Activated T-helper 2 cell treated with anti-CD3 and anti-CD28 coated beads, Interferon-gamma antibody, Interleukin-2, Interleukin-4, amounts not matched to agents 10 μg/mL and 5 μg/mL and 100 μg/mL, durations not matched to agents 14 hours and 24 hours and 36 hours (primary cell): Measurements from ENCODE around the gene CCDC178. TPM values are rescaled to one million over a fixed set of nuclear protein-coding genes. Genes with fewer than 3 reads are reported as not detected.
"Not testable (repeated sequence)": the region's sequence is repeated elsewhere in the genome, so short reads cannot be mapped to it uniquely, and the experiment has no call there.

Experiments
- DNase-seq: peaks from one replicate; pipeline ENCODE4 v3.0.0; 2021; ENCODE audit warnings: low spot score
- H3K27ac Mint-ChIP-seq: one replicate; pipeline ENCODE4 v1.8.0; 2021; ENCODE audit warnings: mixed read lengths
- H3K27me3 Mint-ChIP-seq: one replicate; pipeline ENCODE4 v1.8.0; 2021; ENCODE audit warnings: low read depth, mixed read lengths
- H3K36me3 Mint-ChIP-seq: one replicate; pipeline ENCODE4 v1.8.0; 2021; ENCODE audit warnings: low read depth, mixed read lengths
- H3K4me1 Mint-ChIP-seq: one replicate; pipeline ENCODE4 v1.8.0; 2021; ENCODE audit warnings: low read depth, mixed read lengths
- H3K4me3 Mint-ChIP-seq: one replicate; pipeline ENCODE4 v1.8.0; 2021; ENCODE audit warnings: low read depth, mild to moderate bottlenecking, moderate library complexity, mixed read lengths
- H3K9me3 Mint-ChIP-seq: one replicate; pipeline ENCODE4 v1.8.0; 2021; ENCODE audit warnings: mixed read lengths
- intact Hi-C: fragments of 100-400 bp; cut with micrococcal nuclease; formaldehyde crosslinking; loops from one replicate; pipeline ENCODE4 v1.15.1; 2023
- total RNA-seq: library from RNA; stranded (reverse); gene quantifications from 2 replicates; pipeline ENCODE4 v1.2.3, GENCODE V29; 2022

Gene CCDC178
- total RNA-seq, 1 donor from 2014 or later, result not detected

GRCh38 chr18:33427549-33427948 is 13.0 kb downstream of the CCDC178 start:
- no peak overlapping the region for H3K4me3 Mint-ChIP-seq
- DNase-seq, result no peak
- H3K9me3 Mint-ChIP-seq, result peaks cover 7% of the 10 kb centered on the region
- H3K27ac Mint-ChIP-seq, result no peak overlapping the region
- no peaks in the 10 kb centered on the region for H3K27me3 Mint-ChIP-seq
- no peaks in the 10 kb centered on the region for H3K4me1 Mint-ChIP-seq
- H3K36me3 Mint-ChIP-seq, result no peaks in the 10 kb centered on the region
- intact Hi-C loops, result no loop called here

DNA sequence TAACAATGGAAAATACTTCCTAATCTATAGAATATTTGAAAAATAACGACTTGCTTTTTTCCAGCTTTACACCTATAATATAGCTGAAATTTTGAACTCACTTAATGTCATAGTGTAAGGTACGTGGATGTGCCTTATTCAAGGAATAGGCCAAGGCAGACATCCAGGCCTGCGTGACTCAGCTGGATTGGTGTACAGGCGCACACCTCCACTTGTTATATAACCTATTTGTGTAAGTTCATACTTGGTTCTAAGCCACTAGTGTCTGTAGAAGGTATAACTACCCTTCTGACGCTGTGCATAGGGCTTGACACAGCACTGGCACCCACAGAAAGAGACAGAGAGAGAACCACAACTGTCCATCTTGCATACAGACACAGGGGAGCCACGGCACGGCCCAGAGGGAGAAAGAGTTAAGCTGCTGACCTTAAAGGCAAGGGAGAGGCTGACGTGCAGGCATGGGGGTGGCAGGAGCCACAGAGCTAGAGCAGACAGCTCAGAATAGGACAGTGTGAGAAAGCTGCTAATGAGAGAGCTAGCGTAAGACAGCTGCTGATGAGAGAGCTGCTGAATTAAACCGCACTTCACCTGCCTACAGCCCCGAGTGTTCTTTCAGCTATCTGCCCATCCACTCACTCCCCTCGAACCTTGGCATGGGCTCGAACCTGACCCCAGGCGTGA is 16.1 kb downstream of the CCDC178 start:
- Mint-ChIP-seq H3K4me3 (no peak overlapping the region), H3K27ac (no peak overlapping the region), H3K36me3 (no peaks in the 10 kb centered on the region), H3K4me1 (no peaks in the 10 kb centered on the region), H3K27me3 (no peaks in the 10 kb centered on the region), H3K9me3 (peaks cover 7% of the 10 kb centered on the region)
- no peak for DNase-seq
- intact Hi-C loops, result no loop called here

DNA sequence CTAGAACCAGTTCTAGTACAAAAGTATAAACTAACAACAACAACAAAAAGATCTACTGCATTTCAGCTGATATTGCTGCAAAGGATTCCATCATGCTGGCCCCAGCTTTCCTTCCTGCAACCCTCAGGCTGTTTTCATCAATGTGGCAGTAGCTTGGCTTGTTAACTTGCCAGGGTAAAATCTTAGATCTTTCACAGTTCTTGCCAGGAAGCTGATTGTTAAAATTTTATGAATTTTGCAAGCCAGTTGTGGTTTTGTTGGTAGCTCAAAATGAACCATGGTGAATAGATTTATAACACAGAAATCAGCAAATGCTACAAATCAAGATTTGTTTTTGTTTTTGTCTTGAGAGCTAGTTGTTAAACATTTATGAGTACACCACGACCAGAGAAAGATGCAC is 19.3 kb downstream of the CCDC178 start:
- peaks cover 14% of the 10 kb centered on the region for H3K9me3 Mint-ChIP-seq
- intact Hi-C loops, result no loop called here
- no peaks in the 10 kb centered on the region for H3K36me3 Mint-ChIP-seq
- no peak overlapping the region for H3K4me3 Mint-ChIP-seq
- no peak overlapping the region for H3K27ac Mint-ChIP-seq
- no peak for DNase-seq
- H3K27me3 Mint-ChIP-seq, result no peaks in the 10 kb centered on the region
- no peaks in the 10 kb centered on the region for H3K4me1 Mint-ChIP-seq

- H3K27ac Mint-ChIP-seq, result no peak overlapping the region
- no peaks in the 10 kb centered on the region for H3K4me1 Mint-ChIP-seq
- peaks cover 7% of the 10 kb centered on the region for H3K9me3 Mint-ChIP-seq
- intact Hi-C loops, result no loop called here
- no peaks in the 10 kb centered on the region for H3K36me3 Mint-ChIP-seq
- no peak for DNase-seq
- no peaks in the 10 kb centered on the region for H3K27me3 Mint-ChIP-seq
- H3K4me3 Mint-ChIP-seq, result no peak overlapping the region
Observed at GRCh38 chr18:33404244-33404873, 36.2 kb downstream of the CCDC178 start.

GRCh38 chr18:33398939-33399338 is 41.6 kb downstream of the CCDC178 start:
- H3K9me3 Mint-ChIP-seq, H3K4me1 Mint-ChIP-seq, H3K36me3 Mint-ChIP-seq, intact Hi-C loops, H3K27me3 Mint-ChIP-seq, DNase-seq, H3K4me3 Mint-ChIP-seq, H3K27ac Mint-ChIP-seq: not testable (repeated sequence)

DNA sequence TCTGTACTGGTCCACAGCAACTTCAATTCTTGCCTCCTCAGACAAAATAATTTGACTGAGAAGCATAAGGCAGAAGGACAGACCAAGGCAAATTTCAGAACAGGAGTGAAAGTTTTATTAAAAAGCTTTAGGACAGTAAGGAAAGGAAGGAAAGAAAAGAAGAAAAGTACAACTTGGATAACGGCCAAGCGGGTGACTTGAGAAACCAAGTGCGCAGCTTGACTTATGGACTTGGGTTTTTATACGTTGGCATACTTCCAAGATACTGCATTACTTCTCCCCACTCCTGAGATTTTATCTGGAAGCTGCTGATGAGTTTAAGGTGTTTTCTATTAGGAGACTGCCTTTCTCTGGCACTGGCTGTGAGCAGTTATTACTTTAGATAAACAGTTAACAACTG is 64.7 kb downstream of the CCDC178 start:
- peaks cover 28% of the 10 kb centered on the region for H3K9me3 Mint-ChIP-seq
- H3K36me3 Mint-ChIP-seq, result no peaks in the 10 kb centered on the region
- H3K4me1 Mint-ChIP-seq, result no peaks in the 10 kb centered on the region
- no peaks in the 10 kb centered on the region for H3K27me3 Mint-ChIP-seq
- intact Hi-C loops, result no loop called here
- H3K4me3 Mint-ChIP-seq, result no peak overlapping the region
- DNase-seq, result no peak
- H3K27ac Mint-ChIP-seq, result no peak overlapping the region

DNA sequence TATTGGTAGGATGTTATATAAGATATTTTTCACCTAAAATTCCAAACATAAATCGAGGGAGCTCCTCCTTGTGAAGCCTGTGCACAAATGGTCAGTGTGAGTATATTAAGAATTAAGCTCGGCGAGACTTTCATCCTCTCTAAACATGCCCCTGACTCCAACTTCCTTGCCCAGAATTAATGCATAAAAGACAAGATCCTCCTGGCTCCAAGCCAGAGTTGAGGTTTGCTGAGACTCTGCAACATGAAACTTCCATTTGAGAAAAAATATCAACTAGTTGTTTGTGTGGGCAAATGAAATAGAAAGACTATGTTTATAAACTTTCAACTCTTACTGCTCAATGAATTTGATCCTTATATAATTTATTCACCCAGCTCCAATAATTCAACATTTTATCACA is 68.1 kb downstream of the CCDC178 start:
- Mint-ChIP-seq H3K4me1 (no peaks in the 10 kb centered on the region), H3K36me3 (no peaks in the 10 kb centered on the region), H3K4me3 (no peak overlapping the region), H3K27ac (no peak overlapping the region), H3K9me3 (peaks cover 15% of the 10 kb centered on the region), H3K27me3 (no peaks in the 10 kb centered on the region)
- intact Hi-C loops, result no loop called here
- DNase-seq, result no peak

GRCh38 chr18:33369711-33370449 is 70.6 kb downstream of the CCDC178 start:
- Mint-ChIP-seq H3K27me3 (no peaks in the 10 kb centered on the region), H3K36me3 (no peaks in the 10 kb centered on the region), H3K27ac (no peak overlapping the region), H3K9me3 (peaks cover 8% of the 10 kb centered on the region), H3K4me1 (no peaks in the 10 kb centered on the region), H3K4me3 (no peak overlapping the region)
- DNase-seq, result no peak
- intact Hi-C loops, result no loop called here

DNA sequence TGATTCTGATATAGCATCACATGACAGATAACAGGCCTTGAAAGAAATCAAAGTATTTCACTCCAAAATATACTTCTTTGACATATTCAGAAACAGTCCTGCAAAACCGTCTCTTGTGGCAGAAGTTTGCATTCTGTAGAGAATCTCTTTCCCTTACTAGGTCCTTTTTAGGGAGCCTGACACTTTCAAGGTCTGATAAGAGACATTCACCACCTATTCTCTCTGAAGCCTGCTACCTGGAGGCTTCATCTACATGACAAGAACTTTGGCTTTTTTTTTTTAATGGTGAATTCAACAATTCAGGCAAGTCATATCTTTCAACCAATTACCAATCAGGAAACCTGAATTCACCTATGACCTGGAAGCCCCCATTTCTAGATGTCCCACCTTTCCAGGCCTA is 83.8 kb downstream of the CCDC178 start:
- DNase-seq, result no peak
- Mint-ChIP-seq H3K27me3 (no peaks in the 10 kb centered on the region), H3K9me3 (peaks cover 43% of the 10 kb centered on the region), H3K36me3 (no peaks in the 10 kb centered on the region), H3K4me1 (no peaks in the 10 kb centered on the region), H3K4me3 (no peak overlapping the region), H3K27ac (no peak overlapping the region)
- intact Hi-C loops, result no loop called here

DNA sequence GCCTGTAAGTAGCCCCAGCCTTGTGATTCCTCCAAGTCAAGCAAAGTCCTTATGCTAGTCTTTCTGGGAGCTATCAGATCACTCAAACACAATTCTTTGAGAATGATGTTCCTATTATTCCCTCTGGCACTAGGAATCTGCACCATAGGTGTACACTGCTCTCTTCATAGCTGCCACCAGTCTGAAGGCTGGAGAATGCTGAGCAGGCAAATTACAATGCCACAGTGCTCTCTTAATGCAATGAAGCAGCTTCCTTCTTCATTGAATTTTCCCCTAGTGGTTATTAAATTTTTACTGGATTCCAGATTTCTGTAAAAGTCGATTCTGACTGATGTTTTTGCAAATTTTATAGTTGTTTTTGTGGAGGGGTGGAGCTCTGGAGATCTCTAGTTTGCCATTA is 84.8 kb downstream of the CCDC178 start:
- H3K27ac Mint-ChIP-seq, result no peak overlapping the region
- intact Hi-C loops, result no loop called here
- H3K9me3 Mint-ChIP-seq, result peaks cover 43% of the 10 kb centered on the region
- no peak overlapping the region for H3K4me3 Mint-ChIP-seq
- H3K4me1 Mint-ChIP-seq, result no peaks in the 10 kb centered on the region
- H3K27me3 Mint-ChIP-seq, result no peaks in the 10 kb centered on the region
- no peaks in the 10 kb centered on the region for H3K36me3 Mint-ChIP-seq
- no peak for DNase-seq

GRCh38 chr18:33355263-33355662 is 85.3 kb downstream of the CCDC178 start:
- no peaks in the 10 kb centered on the region for H3K36me3 Mint-ChIP-seq

GRCh38 chr18:33350256-33350655 is 90.3 kb downstream of the CCDC178 start:
- Mint-ChIP-seq H3K27ac (no peak overlapping the region), H3K4me1 (no peaks in the 10 kb centered on the region), H3K9me3 (peaks cover 28% of the 10 kb centered on the region), H3K36me3 (no peaks in the 10 kb centered on the region), H3K4me3 (no peak overlapping the region), H3K27me3 (no peaks in the 10 kb centered on the region)
- intact Hi-C loops, result no loop called here
- DNase-seq, result no peak

More at GRCh38 chr18:33355263-33355662, 85.3 kb downstream of the CCDC178 start:
- Mint-ChIP-seq H3K9me3 (peaks cover 43% of the 10 kb centered on the region), H3K4me3 (no peak overlapping the region), H3K4me1 (no peaks in the 10 kb centered on the region), H3K27me3 (no peaks in the 10 kb centered on the region), H3K27ac (no peak overlapping the region)
- no peak for DNase-seq
- intact Hi-C loops, result no loop called here

DNA sequence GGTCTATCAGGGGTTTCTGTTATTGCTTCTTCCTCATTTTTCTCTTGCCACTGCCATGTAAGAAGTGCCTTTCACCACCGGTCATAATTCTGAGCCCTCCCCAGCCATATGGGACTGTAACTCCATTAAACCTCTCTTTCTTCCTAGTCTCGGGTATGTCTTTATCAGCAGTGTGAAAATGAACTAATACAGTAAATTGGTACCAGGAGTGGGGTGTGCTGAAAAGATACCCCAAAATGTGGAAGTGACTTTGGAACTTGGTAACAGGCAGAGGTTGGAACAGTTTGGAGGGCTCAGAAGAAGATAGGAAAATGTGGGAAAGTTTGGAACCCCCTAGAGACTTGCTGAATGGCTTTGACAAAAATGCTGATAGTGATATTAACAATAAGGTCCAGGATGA is 100.8 kb downstream of the CCDC178 start:
- H3K27ac Mint-ChIP-seq, H3K4me1 Mint-ChIP-seq, intact Hi-C loops, H3K4me3 Mint-ChIP-seq, H3K27me3 Mint-ChIP-seq, H3K36me3 Mint-ChIP-seq, DNase-seq: not testable (repeated sequence)
- H3K9me3 Mint-ChIP-seq, result peaks cover 49% of the 10 kb centered on the region
